ENCODE measurements around the gene HES4.

DNA sequence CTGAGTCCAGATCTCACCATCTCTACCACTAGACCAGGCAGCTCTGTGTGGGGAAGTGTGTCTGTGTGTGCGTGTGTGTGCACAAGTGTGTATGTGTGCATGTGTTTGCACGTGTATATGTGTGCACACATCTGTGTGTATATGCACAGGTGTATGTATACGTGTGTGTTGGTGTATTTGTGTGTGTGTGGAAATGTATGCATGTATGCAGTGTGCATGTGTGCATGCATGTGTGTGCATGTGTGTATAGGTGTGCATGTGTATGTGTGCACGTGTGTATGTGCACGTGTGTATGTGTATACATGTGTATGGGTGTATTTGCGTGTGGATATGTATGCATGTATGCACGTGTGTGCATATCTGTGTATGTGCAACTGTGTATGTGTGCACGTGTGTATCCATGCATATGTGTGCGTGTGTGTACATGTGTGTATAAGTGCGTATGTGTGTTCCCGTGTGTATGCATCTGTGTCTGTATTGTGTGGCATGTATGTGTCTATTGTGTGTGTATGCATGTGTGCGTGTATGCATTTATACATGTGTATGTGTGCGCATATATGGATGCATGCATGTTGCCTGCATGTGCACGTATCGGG is 30.5 kb downstream of the HES4 start:
- TF ChIP-seq POLR2A (IDR thresholded peaks at IDR 0.05) (no peak), POLR2AphosphoS5 (IDR thresholded peaks at IDR 0.05) (no peak), EP300 (IDR thresholded peaks at IDR 0.05) (no peak)
- TF ChIP-seq, protein P1, sequence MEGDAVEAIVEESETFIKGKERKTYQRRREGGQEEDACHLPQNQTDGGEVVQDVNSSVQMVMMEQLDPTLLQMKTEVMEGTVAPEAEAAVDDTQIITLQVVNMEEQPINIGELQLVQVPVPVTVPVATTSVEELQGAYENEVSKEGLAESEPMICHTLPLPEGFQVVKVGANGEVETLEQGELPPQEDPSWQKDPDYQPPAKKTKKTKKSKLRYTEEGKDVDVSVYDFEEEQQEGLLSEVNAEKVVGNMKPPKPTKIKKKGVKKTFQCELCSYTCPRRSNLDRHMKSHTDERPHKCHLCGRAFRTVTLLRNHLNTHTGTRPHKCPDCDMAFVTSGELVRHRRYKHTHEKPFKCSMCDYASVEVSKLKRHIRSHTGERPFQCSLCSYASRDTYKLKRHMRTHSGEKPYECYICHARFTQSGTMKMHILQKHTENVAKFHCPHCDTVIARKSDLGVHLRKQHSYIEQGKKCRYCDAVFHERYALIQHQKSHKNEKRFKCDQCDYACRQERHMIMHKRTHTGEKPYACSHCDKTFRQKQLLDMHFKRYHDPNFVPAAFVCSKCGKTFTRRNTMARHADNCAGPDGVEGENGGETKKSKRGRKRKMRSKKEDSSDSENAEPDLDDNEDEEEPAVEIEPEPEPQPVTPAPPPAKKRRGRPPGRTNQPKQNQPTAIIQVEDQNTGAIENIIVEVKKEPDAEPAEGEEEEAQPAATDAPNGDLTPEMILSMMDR (IDR thresholded peaks at IDR 0.05), result no peak
